ENCODE results near the gene SP1. TPM values are rescaled to one million over a fixed set of nuclear protein-coding genes. Genes with fewer than 3 reads are reported as not detected.
"Not testable (repeated sequence)": the region's sequence is repeated elsewhere in the genome, so short reads cannot be mapped to it uniquely, and the experiment has no call there.

Gene SP1
- polyA plus RNA-seq, 3 donors: 15.1 to 80.7 (median 22.7) TPM

- WGBS (ENCODE audit: insufficient coverage): 100% methylated on average over 2 of the region's 2 CpGs
- no peak for DNase-seq
- peak overlapping the region in 5 of 7 donors; percentile 45 to 96 (median 67) for H3K27ac Mint-ChIP-seq
- H2AFZ ChIP-seq (ENCODE audit: insufficient read depth, low read depth, low read length, poor library complexity, severe bottlenecking): no peak overlapping the region
- peaks cover 61% of the 10 kb centered on the region for H3K4me1 Mint-ChIP-seq
- H3K4me1 ChIP-seq (ENCODE audit: control insufficient read depth in 1 of 2, insufficient read depth in 2 of 2, low read length in 2 of 2): peaks cover 74 to 85% of the 10 kb centered on the region in 2 donors
- H3K36me3 ChIP-seq (replicated peaks in 1 of 2; ENCODE audit: control insufficient read depth in 1 of 2, insufficient read depth in 2 of 2, low read length in 2 of 2): peaks cover 36 to 56% of the 10 kb centered on the region in 2 donors
- peaks cover 76% of the 10 kb centered on the region for H3K79me2 ChIP-seq (ENCODE audit: insufficient read depth, low read length)
- no peaks in the 10 kb centered on the region for H3K9me3 ChIP-seq (replicated peaks in 1 of 2; ENCODE audit: control insufficient read depth in 1 of 2, insufficient read depth in 1 of 2, low read length in 2 of 2)
- peak overlapping the region; percentile 88 for H3K4me2 ChIP-seq (replicated peaks; ENCODE audit: extremely low read depth, low read length, poor library complexity, severe bottlenecking)
- peak overlapping the region; percentile 1 to 82 (median 2) for H3K4me3 ChIP-seq (replicated peaks in 1 of 3; ENCODE audit: low read depth in 2 of 3, low read length in 3 of 3)
- H3K9me3 Mint-ChIP-seq: no peaks in the 10 kb centered on the region
- no peak for TF ChIP-seq CTCF (IDR thresholded peaks at IDR 0.05)
- no peaks in the 10 kb centered on the region for H3K27me3 ChIP-seq (ENCODE audit: control insufficient read depth in 2 of 2, insufficient read depth in 2 of 2, low read length in 2 of 2)
- peak overlapping the region; percentile 20 for H3K9ac ChIP-seq (ENCODE audit: insufficient read depth, low read length, poor library complexity, severe bottlenecking)
- peaks cover 39 to 59% of the 10 kb centered on the region in 2 donors for H3K36me3 Mint-ChIP-seq
- H3K4me3 Mint-ChIP-seq: peak overlapping the region; percentile 61 to 97
- peaks cover 0 to 2% (median 1%) of the 10 kb centered on the region in 3 donors for H3K27me3 Mint-ChIP-seq (ENCODE audit: low read depth in 3 of 3)
- intact Hi-C loops (cut with micrococcal nuclease): loop anchor here (2.0 to 5.0 kb wide), 2 partner anchors 39 to 58 kb away; partner anchors contain the start of gene AMHR2 (in 2 of the 2)
- H4K20me1 ChIP-seq (ENCODE audit: insufficient read depth, low read length): peaks cover 64% of the 10 kb centered on the region
- peak overlapping the region in 1 of 2 donors; percentile 91 for H3K27ac ChIP-seq (ENCODE audit: low read depth in 1 of 2, low read length in 2 of 2)
Measured at GRCh38 chr12:53383258-53383657, 3.3 kb downstream of the SP1 start.

- not testable (repeated sequence) for H3K9ac ChIP-seq (ENCODE audit: insufficient read depth, low read length, poor library complexity, severe bottlenecking)
- peaks cover 46 to 83% of the 10 kb centered on the region in 2 donors for H3K36me3 ChIP-seq (replicated peaks in 1 of 2; ENCODE audit: control insufficient read depth in 1 of 2, insufficient read depth in 2 of 2, low read length in 2 of 2)
- 84% methylated on average over 3 of the region's 5 CpGs for WGBS (ENCODE audit: insufficient coverage)
Measured at GRCh38 chr12:53386381-53386780, 6.4 kb downstream of the SP1 start.

More at GRCh38 chr12:53386381-53386780, 6.4 kb downstream of the SP1 start:
- Histone ChIP-seq H3K79me2 (ENCODE audit: insufficient read depth, low read length) (peaks cover 100% of the 10 kb centered on the region), H3K27ac (ENCODE audit: low read depth in 1 of 2, low read length in 2 of 2) (peak overlapping the region in 1 of 2 donors; percentile 51), H3K4me2 (replicated peaks; ENCODE audit: extremely low read depth, low read length, poor library complexity, severe bottlenecking) (peak overlapping the region; percentile 59), H3K4me1 (ENCODE audit: control insufficient read depth in 1 of 2, insufficient read depth in 2 of 2, low read length in 2 of 2) (peaks cover 66 to 85% of the 10 kb centered on the region in 2 donors), H3K4me3 (replicated peaks in 1 of 3; ENCODE audit: low read depth in 2 of 3, low read length in 3 of 3) (peak overlapping the region in 1 of 3 experiments; percentile 27), H4K20me1 (ENCODE audit: insufficient read depth, low read length) (peaks cover 96% of the 10 kb centered on the region)
- Mint-ChIP-seq H3K4me1 (peaks cover 78% of the 10 kb centered on the region), H3K27ac (peak overlapping the region; percentile 3 to 86 (median 68)), H3K36me3 (peaks cover 52 to 87% of the 10 kb centered on the region in 2 donors), H3K4me3 (peak overlapping the region; percentile 42 to 65)
- H3K27me3 Mint-ChIP-seq (ENCODE audit: low read depth in 3 of 3); H3K27me3 ChIP-seq (ENCODE audit: control insufficient read depth in 2 of 2, insufficient read depth in 2 of 2, low read length in 2 of 2); intact Hi-C loops (cut with micrococcal nuclease); H2AFZ ChIP-seq (ENCODE audit: insufficient read depth, low read depth, low read length, poor library complexity, severe bottlenecking); H3K9me3 ChIP-seq (replicated peaks in 1 of 2; ENCODE audit: control insufficient read depth in 1 of 2, insufficient read depth in 1 of 2, low read length in 2 of 2); DNase-seq; H3K9me3 Mint-ChIP-seq: not testable (repeated sequence)
